ENCODE measurements around the gene ARHGAP28.
A peak's percentile ranks its signal among the peaks of the same experiment; 100 is the strongest.

The ARHGAP28 gene

GRCh38 chr18:6746386-6746960, 17.0 kb downstream of the ARHGAP28 start:
- Mint-ChIP-seq H3K27ac (no peak overlapping the region), H3K9me3 (peaks cover 7 to 16% of the 10 kb centered on the region in 2 donors), H3K4me3 (no peak overlapping the region), H3K4me1 (no peaks in the 10 kb centered on the region), H3K27me3 (no peaks in the 10 kb centered on the region)
- ATAC-seq (no peak), DNase-seq (no peak)

GRCh38 chr18:6747646-6748045, 18.1 kb downstream of the ARHGAP28 start:
- Mint-ChIP-seq H3K9me3 (peaks cover 0 to 16% of the 10 kb centered on the region in 2 donors), H3K27ac (no peak overlapping the region), H3K4me1 (no peaks in the 10 kb centered on the region), H3K4me3 (no peak overlapping the region), H3K27me3 (no peaks in the 10 kb centered on the region)
- ATAC-seq = no peak
- DNase-seq = no peak

- Mint-ChIP-seq H3K4me3 (no peak overlapping the region), H3K9me3 (peaks cover 0 to 16% of the 10 kb centered on the region in 2 donors), H3K27ac (no peak overlapping the region), H3K27me3 (no peaks in the 10 kb centered on the region), H3K4me1 (no peaks in the 10 kb centered on the region)
- DNase-seq = no peak
- no peak for ATAC-seq
Measured at GRCh38 chr18:6748241-6748640, 18.7 kb downstream of the ARHGAP28 start.

- no peaks in the 10 kb centered on the region for H3K27me3 Mint-ChIP-seq
- H3K4me1 Mint-ChIP-seq = no peaks in the 10 kb centered on the region
- H3K9me3 Mint-ChIP-seq = peaks cover 0 to 14% of the 10 kb centered on the region in 2 donors
- H3K27ac Mint-ChIP-seq = no peak overlapping the region
- ATAC-seq (no peak), DNase-seq (no peak)
- H3K4me3 Mint-ChIP-seq = no peak overlapping the region
Measured at GRCh38 chr18:6750411-6750810, 20.9 kb downstream of the ARHGAP28 start.

GRCh38 chr18:6751222-6751621, 21.7 kb downstream of the ARHGAP28 start:
- DNase-seq (no peak), ATAC-seq (no peak)
- H3K4me1 Mint-ChIP-seq = no peaks in the 10 kb centered on the region
- no peak overlapping the region for H3K27ac Mint-ChIP-seq
- peaks cover 0 to 14% of the 10 kb centered on the region in 2 donors for H3K9me3 Mint-ChIP-seq
- no peaks in the 10 kb centered on the region for H3K27me3 Mint-ChIP-seq
- H3K4me3 Mint-ChIP-seq = no peak overlapping the region

- DNase-seq = no peak
- no peak overlapping the region for H3K27ac Mint-ChIP-seq
- no peaks in the 10 kb centered on the region for H3K4me1 Mint-ChIP-seq
- H3K4me3 Mint-ChIP-seq = no peak overlapping the region
- H3K27me3 Mint-ChIP-seq = no peaks in the 10 kb centered on the region
- H3K9me3 Mint-ChIP-seq = peaks cover 0 to 4% of the 10 kb centered on the region in 2 donors
- no peak for ATAC-seq
Measured at GRCh38 chr18:6752202-6752860, 22.8 kb downstream of the ARHGAP28 start.

GRCh38 chr18:6755107-6755506, 25.6 kb downstream of the ARHGAP28 start:
- DNase-seq (no peak), ATAC-seq (no peak)
- Mint-ChIP-seq H3K4me1 (no peaks in the 10 kb centered on the region), H3K4me3 (no peak overlapping the region), H3K9me3 (peaks cover 0 to 4% of the 10 kb centered on the region in 2 donors), H3K27me3 (no peaks in the 10 kb centered on the region), H3K27ac (no peak overlapping the region)

- no peaks in the 10 kb centered on the region for H3K4me1 Mint-ChIP-seq
- no peak for DNase-seq
- no peak overlapping the region for H3K4me3 Mint-ChIP-seq
Measured at GRCh38 chr18:6757931-6758330, 28.4 kb downstream of the ARHGAP28 start.

GRCh38 chr18:6759579-6759978, 30.1 kb downstream of the ARHGAP28 start:
- H3K27ac Mint-ChIP-seq = no peak overlapping the region
- H3K4me3 Mint-ChIP-seq = no peak overlapping the region
- ATAC-seq (no peak), DNase-seq (no peak)
- no peaks in the 10 kb centered on the region for H3K4me1 Mint-ChIP-seq
- H3K9me3 Mint-ChIP-seq = peaks cover 4 to 9% of the 10 kb centered on the region in 2 donors
- no peaks in the 10 kb centered on the region for H3K27me3 Mint-ChIP-seq

More at GRCh38 chr18:6757931-6758330, 28.4 kb downstream of the ARHGAP28 start:
- ATAC-seq = no peak
- H3K27ac Mint-ChIP-seq = no peak overlapping the region
- H3K27me3 Mint-ChIP-seq = no peaks in the 10 kb centered on the region
- peaks cover 4 to 9% of the 10 kb centered on the region in 2 donors for H3K9me3 Mint-ChIP-seq

GRCh38 chr18:6763524-6763923, 34.0 kb downstream of the ARHGAP28 start:
- no peak for ATAC-seq
- no peaks in the 10 kb centered on the region for H3K27me3 Mint-ChIP-seq
- no peak overlapping the region for H3K4me3 Mint-ChIP-seq
- DNase-seq = no peak
- H3K27ac Mint-ChIP-seq = peak overlapping the region in 1 of 2 donors; percentile 22
- peaks cover 8 to 35% of the 10 kb centered on the region in 2 donors for H3K9me3 Mint-ChIP-seq
- no peaks in the 10 kb centered on the region for H3K4me1 Mint-ChIP-seq

- H3K27ac Mint-ChIP-seq = no peak overlapping the region
- H3K4me3 Mint-ChIP-seq = no peak overlapping the region
- H3K4me1 Mint-ChIP-seq = no peaks in the 10 kb centered on the region
- peaks cover 12 to 39% of the 10 kb centered on the region in 2 donors for H3K9me3 Mint-ChIP-seq
- no peak for DNase-seq
- no peak for ATAC-seq
- H3K27me3 Mint-ChIP-seq = no peaks in the 10 kb centered on the region
Measured at GRCh38 chr18:6764382-6764781, 34.9 kb downstream of the ARHGAP28 start.

GRCh38 chr18:6773777-6774176, 44.3 kb downstream of the ARHGAP28 start:
- no peak for ATAC-seq
- no peak overlapping the region for H3K4me3 Mint-ChIP-seq
- H3K27me3 Mint-ChIP-seq = no peaks in the 10 kb centered on the region
- peak overlapping the region in 1 of 2 donors; percentile 22 for H3K27ac Mint-ChIP-seq
- no peak for DNase-seq
- H3K4me1 Mint-ChIP-seq = no peaks in the 10 kb centered on the region
- H3K9me3 Mint-ChIP-seq = peaks cover 9 to 10% of the 10 kb centered on the region in 2 donors

GRCh38 chr18:6775237-6775636, 45.7 kb downstream of the ARHGAP28 start:
- no peaks in the 10 kb centered on the region for H3K27me3 Mint-ChIP-seq
- H3K27ac Mint-ChIP-seq = no peak overlapping the region
- H3K9me3 Mint-ChIP-seq = peaks cover 8 to 9% of the 10 kb centered on the region in 2 donors
- no peak overlapping the region for H3K4me3 Mint-ChIP-seq
- no peak for DNase-seq
- no peak for ATAC-seq
- H3K4me1 Mint-ChIP-seq = no peaks in the 10 kb centered on the region

GRCh38 chr18:6775702-6776101, 46.2 kb downstream of the ARHGAP28 start:
- ATAC-seq (no peak), DNase-seq (no peak)
- no peak overlapping the region for H3K4me3 Mint-ChIP-seq
- no peaks in the 10 kb centered on the region for H3K4me1 Mint-ChIP-seq
- H3K27ac Mint-ChIP-seq = no peak overlapping the region
- H3K27me3 Mint-ChIP-seq = no peaks in the 10 kb centered on the region
- peaks cover 8 to 9% of the 10 kb centered on the region in 2 donors for H3K9me3 Mint-ChIP-seq

- Mint-ChIP-seq H3K27me3 (no peaks in the 10 kb centered on the region), H3K4me3 (no peak overlapping the region), H3K27ac (no peak overlapping the region), H3K4me1 (no peaks in the 10 kb centered on the region), H3K9me3 (peaks cover 8 to 9% of the 10 kb centered on the region in 2 donors)
- no peak for DNase-seq
- no peak for ATAC-seq
Measured at GRCh38 chr18:6776188-6776587, 46.7 kb downstream of the ARHGAP28 start.

GRCh38 chr18:6777509-6777908, 48.0 kb downstream of the ARHGAP28 start:
- Mint-ChIP-seq H3K9me3 (peaks cover 8 to 9% of the 10 kb centered on the region in 2 donors), H3K27ac (no peak overlapping the region), H3K27me3 (no peaks in the 10 kb centered on the region), H3K4me1 (no peaks in the 10 kb centered on the region), H3K4me3 (no peak overlapping the region)
- no peak for ATAC-seq
- no peak for DNase-seq

Measured in stimulated activated naive CD8-positive, alpha-beta T cell treated with anti-CD3 and anti-CD28 coated beads, Interleukin-15, amount 100 ng/mL, for 72 hours (primary cell).